Posterior cingulate gyrus (tissue), 11 donors: ENCODE data around the gene SNCA.

Source experiments
- DNase-seq, 10 donors: peaks; one replicate each; pipeline versions ENCODE4 v3.0.0 to v3.0.0-alpha.2; 2020 to 2021; ENCODE audit warnings: mixed read lengths in 3 of 10
- intact Hi-C: fragments of 100-400 bp; cut with DNase I; formaldehyde crosslinking; loops from one replicate; pipeline ENCODE4 v1.15.1; 2023

The SNCA gene

GRCh38 chr4:89716893-89717292, 120.1 kb downstream of the SNCA start:
- DNase-seq: no peak
- intact Hi-C loops: no loop called here

GRCh38 chr4:89715631-89716030, 121.3 kb downstream of the SNCA start:
- intact Hi-C loops: no loop called here
- DNase-seq: no peak

GRCh38 chr4:89712827-89713226, 124.1 kb downstream of the SNCA start:
- intact Hi-C loops: loop anchor here (5.0 kb wide), 1 partner anchor 51 kb away; no protein-coding TSS in a partner anchor
- no peak for DNase-seq

GRCh38 chr4:89712141-89712540, 124.8 kb downstream of the SNCA start:
- DNase-seq: no peak
- intact Hi-C loops: loop anchor here (5.0 kb wide), 1 partner anchor 50 kb away; no protein-coding TSS in a partner anchor

- DNase-seq: peak in 6 of 10 donors; percentile 13 to 72 (median 24)
- intact Hi-C loops: loop anchor here (10.0 kb wide), 1 partner anchor 126 kb away; the partner anchor contains the start of gene SNCA
Measured at GRCh38 chr4:89708903-89709421, 128.0 kb downstream of the SNCA start.

- intact Hi-C loops: loop anchor here (10.0 kb wide), 1 partner anchor 127 kb away; the partner anchor contains the start of gene SNCA
- no peak for DNase-seq
Measured at GRCh38 chr4:89707467-89707866, 129.5 kb downstream of the SNCA start.

- intact Hi-C loops: loop anchor here (10.0 kb wide), 1 partner anchor 130 kb away; the partner anchor contains the start of gene SNCA
- no peak for DNase-seq
Measured at GRCh38 chr4:89704651-89705395, 132.1 kb downstream of the SNCA start.

- DNase-seq: no peak
- intact Hi-C loops: loop anchor here (10.0 kb wide), 1 partner anchor 131 kb away; the partner anchor contains the start of gene SNCA
Measured at GRCh38 chr4:89703829-89704590, 133.0 kb downstream of the SNCA start.

- DNase-seq: no peak
- intact Hi-C loops: loop anchor here (10.0 kb wide), 1 partner anchor 134 kb away; the partner anchor contains the start of gene SNCA
Measured at GRCh38 chr4:89700766-89701423, 136.1 kb downstream of the SNCA start.

- no peak for DNase-seq
- intact Hi-C loops: no loop called here
Measured at GRCh38 chr4:89685690-89686089, 151.3 kb downstream of the SNCA start.

GRCh38 chr4:89685277-89685676, 151.7 kb downstream of the SNCA start:
- no peak for DNase-seq
- intact Hi-C loops: no loop called here

GRCh38 chr4:89684536-89684935, 152.4 kb downstream of the SNCA start:
- no peak for DNase-seq
- intact Hi-C loops: no loop called here

- no peak for DNase-seq
- intact Hi-C loops: no loop called here
Measured at GRCh38 chr4:89682808-89683207, 154.2 kb downstream of the SNCA start.

GRCh38 chr4:89681671-89682070, 155.3 kb downstream of the SNCA start:
- intact Hi-C loops: no loop called here

GRCh38 chr4:89681219-89681618, 155.7 kb downstream of the SNCA start:
- peak in 1 of 10 donors; percentile 57 for DNase-seq
- intact Hi-C loops: no loop called here

More at GRCh38 chr4:89681671-89682070, 155.3 kb downstream of the SNCA start:
- no peak for DNase-seq

GRCh38 chr4:89674876-89675459, 162.0 kb downstream of the SNCA start:
- DNase-seq: no peak
- intact Hi-C loops: no loop called here
